Measurements from ENCODE around the gene OR2H2.

OR2H2 gene

GRCh38 chr6:29590218-29590808 lies 5.4 kb downstream of the OR2H2 start:
- Histone ChIP-seq H3K9me3 (ENCODE audit: control insufficient read depth, low read length) (no peaks in the 10 kb centered on the region), H3K4me1 (ENCODE audit: control insufficient read depth, insufficient read depth, low read length) (no peaks in the 10 kb centered on the region), H3K4me3 (ENCODE audit: insufficient read depth, low read depth, low read length) (no peak overlapping the region), H3K27ac (ENCODE audit: insufficient read depth, low read depth, low read length, poor library complexity, severe bottlenecking) (no peak overlapping the region), H3K27me3 (ENCODE audit: control insufficient read depth, insufficient read depth, low read length, poor library complexity, severe bottlenecking) (no peaks in the 10 kb centered on the region), H3K36me3 (ENCODE audit: control insufficient read depth, insufficient read depth, low read length) (no peaks in the 10 kb centered on the region)
- 89 to 90% methylated on average over 4 of the region's 4 CpGs for WGBS, 2 experiments

GRCh38 chr6:29591677-29592076 lies 6.8 kb downstream of the OR2H2 start:
- Histone ChIP-seq H3K9me3 (ENCODE audit: control insufficient read depth, low read length) (no peaks in the 10 kb centered on the region), H3K27ac (ENCODE audit: insufficient read depth, low read depth, low read length, poor library complexity, severe bottlenecking) (no peak overlapping the region), H3K4me1 (ENCODE audit: control insufficient read depth, insufficient read depth, low read length) (no peaks in the 10 kb centered on the region), H3K4me3 (ENCODE audit: insufficient read depth, low read depth, low read length) (no peak overlapping the region), H3K36me3 (ENCODE audit: control insufficient read depth, insufficient read depth, low read length) (no peaks in the 10 kb centered on the region), H3K27me3 (ENCODE audit: control insufficient read depth, insufficient read depth, low read length, poor library complexity, severe bottlenecking) (no peaks in the 10 kb centered on the region)
- 91 to 92% methylated on average over 2 of the region's 2 CpGs for WGBS, 2 experiments

DNA sequence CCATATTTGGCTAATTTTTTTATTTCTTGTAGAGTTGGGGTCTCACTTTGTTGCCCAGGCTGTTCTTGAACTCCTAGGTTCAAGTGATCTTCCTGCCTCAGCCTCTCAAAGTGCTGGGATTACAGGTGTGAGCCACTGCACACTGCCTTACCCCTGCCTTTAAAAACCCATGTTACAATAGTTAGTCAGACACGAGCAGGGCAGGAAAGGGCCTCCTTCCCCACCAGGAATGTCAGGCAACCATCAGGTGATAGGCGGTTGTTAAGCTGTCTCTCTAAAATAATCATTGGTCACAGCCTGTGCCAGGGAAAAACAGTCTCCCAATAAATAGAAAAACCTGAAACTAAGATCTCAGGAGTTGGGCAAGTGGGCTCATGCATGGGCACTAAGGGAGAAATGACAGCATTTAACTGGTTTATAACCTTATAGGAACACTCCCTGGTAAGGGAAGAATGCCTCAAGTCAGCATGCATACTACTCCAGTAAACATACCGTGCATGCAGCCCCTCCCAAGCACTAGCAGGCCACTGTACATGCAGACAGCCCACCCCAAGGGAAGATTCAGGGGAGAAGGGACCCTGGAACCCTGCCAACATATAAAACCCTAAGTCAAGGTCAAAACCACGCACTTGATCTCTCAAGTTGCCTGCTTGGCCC lies 8.4 kb downstream of the OR2H2 start:
- Histone ChIP-seq H3K9me3 (ENCODE audit: control insufficient read depth, low read length) (no peaks in the 10 kb centered on the region), H3K4me1 (ENCODE audit: control insufficient read depth, insufficient read depth, low read length) (no peaks in the 10 kb centered on the region), H3K4me3 (ENCODE audit: insufficient read depth, low read depth, low read length) (no peak overlapping the region), H3K27ac (ENCODE audit: insufficient read depth, low read depth, low read length, poor library complexity, severe bottlenecking) (no peak overlapping the region), H3K36me3 (ENCODE audit: control insufficient read depth, insufficient read depth, low read length) (no peaks in the 10 kb centered on the region), H3K27me3 (ENCODE audit: control insufficient read depth, insufficient read depth, low read length, poor library complexity, severe bottlenecking) (no peaks in the 10 kb centered on the region)
- 81 to 84% methylated on average over 4 of the region's 4 CpGs for WGBS, 2 experiments

GRCh38 chr6:29596381-29596900 lies 11.5 kb downstream of the OR2H2 start:
- no peaks in the 10 kb centered on the region for H3K27me3 ChIP-seq (ENCODE audit: control insufficient read depth, insufficient read depth, low read length, poor library complexity, severe bottlenecking)
- no peaks in the 10 kb centered on the region for H3K36me3 ChIP-seq (ENCODE audit: control insufficient read depth, insufficient read depth, low read length)
- 86 to 89% methylated on average over 6 of the region's 6 CpGs for WGBS, 2 experiments
- no peaks in the 10 kb centered on the region for H3K9me3 ChIP-seq (ENCODE audit: control insufficient read depth, low read length)
- no peaks in the 10 kb centered on the region for H3K4me1 ChIP-seq (ENCODE audit: control insufficient read depth, insufficient read depth, low read length)
- no peak overlapping the region for H3K4me3 ChIP-seq (ENCODE audit: insufficient read depth, low read depth, low read length)
- no peak overlapping the region for H3K27ac ChIP-seq (ENCODE audit: insufficient read depth, low read depth, low read length, poor library complexity, severe bottlenecking)

GRCh38 chr6:29597184-29597583 lies 12.3 kb downstream of the OR2H2 start:
- 100% methylated on average over 1 to 2 of the region's 2 CpGs for WGBS, 2 experiments
- H3K36me3 ChIP-seq (ENCODE audit: control insufficient read depth, insufficient read depth, low read length) = peaks cover 7% of the 10 kb centered on the region
- no peak overlapping the region for H3K27ac ChIP-seq (ENCODE audit: insufficient read depth, low read depth, low read length, poor library complexity, severe bottlenecking)
- no peak overlapping the region for H3K4me3 ChIP-seq (ENCODE audit: insufficient read depth, low read depth, low read length)
- no peaks in the 10 kb centered on the region for H3K4me1 ChIP-seq (ENCODE audit: control insufficient read depth, insufficient read depth, low read length)
- no peaks in the 10 kb centered on the region for H3K27me3 ChIP-seq (ENCODE audit: control insufficient read depth, insufficient read depth, low read length, poor library complexity, severe bottlenecking)
- H3K9me3 ChIP-seq (ENCODE audit: control insufficient read depth, low read length) = no peaks in the 10 kb centered on the region

- H3K9me3 ChIP-seq (ENCODE audit: control insufficient read depth, low read length) = no peaks in the 10 kb centered on the region
Observed at GRCh38 chr6:29598172-29598747, 13.3 kb downstream of the OR2H2 start.

GRCh38 chr6:29602564-29603361 lies 17.8 kb downstream of the OR2H2 start:
- Histone ChIP-seq H3K9me3 (ENCODE audit: control insufficient read depth, low read length) (no peaks in the 10 kb centered on the region), H3K36me3 (ENCODE audit: control insufficient read depth, insufficient read depth, low read length) (peaks cover 51% of the 10 kb centered on the region), H3K4me1 (ENCODE audit: control insufficient read depth, insufficient read depth, low read length) (peaks cover 14% of the 10 kb centered on the region), H3K27me3 (ENCODE audit: control insufficient read depth, insufficient read depth, low read length, poor library complexity, severe bottlenecking) (no peaks in the 10 kb centered on the region), H3K27ac (ENCODE audit: insufficient read depth, low read depth, low read length, poor library complexity, severe bottlenecking) (no peak overlapping the region), H3K4me3 (ENCODE audit: insufficient read depth, low read depth, low read length) (no peak overlapping the region)
- WGBS, 2 experiments = 81% methylated on average over 12 of the region's 12 CpGs

More at GRCh38 chr6:29598172-29598747, 13.3 kb downstream of the OR2H2 start:
- Histone ChIP-seq H3K27ac (ENCODE audit: insufficient read depth, low read depth, low read length, poor library complexity, severe bottlenecking) (no peak overlapping the region), H3K4me3 (ENCODE audit: insufficient read depth, low read depth, low read length) (no peak overlapping the region), H3K4me1 (ENCODE audit: control insufficient read depth, insufficient read depth, low read length) (peaks cover 8% of the 10 kb centered on the region), H3K27me3 (ENCODE audit: control insufficient read depth, insufficient read depth, low read length, poor library complexity, severe bottlenecking) (no peaks in the 10 kb centered on the region), H3K36me3 (ENCODE audit: control insufficient read depth, insufficient read depth, low read length) (peaks cover 14% of the 10 kb centered on the region)
- WGBS, 2 experiments = 82 to 83% methylated on average over 2 of the region's 2 CpGs

- H3K4me3 ChIP-seq (ENCODE audit: insufficient read depth, low read depth, low read length) = no peak overlapping the region
- peaks cover 51% of the 10 kb centered on the region for H3K36me3 ChIP-seq (ENCODE audit: control insufficient read depth, insufficient read depth, low read length)
- H3K4me1 ChIP-seq (ENCODE audit: control insufficient read depth, insufficient read depth, low read length) = peaks cover 14% of the 10 kb centered on the region
- no peaks in the 10 kb centered on the region for H3K9me3 ChIP-seq (ENCODE audit: control insufficient read depth, low read length)
- WGBS, 2 experiments = 83 to 90% methylated on average over 11 of the region's 11 CpGs
- no peaks in the 10 kb centered on the region for H3K27me3 ChIP-seq (ENCODE audit: control insufficient read depth, insufficient read depth, low read length, poor library complexity, severe bottlenecking)
- H3K27ac ChIP-seq (ENCODE audit: insufficient read depth, low read depth, low read length, poor library complexity, severe bottlenecking) = no peak overlapping the region
Observed at GRCh38 chr6:29603456-29603855, 18.5 kb downstream of the OR2H2 start.

GRCh38 chr6:29603930-29604329 lies 19.0 kb downstream of the OR2H2 start:
- Histone ChIP-seq H3K4me3 (ENCODE audit: insufficient read depth, low read depth, low read length) (no peak overlapping the region), H3K4me1 (ENCODE audit: control insufficient read depth, insufficient read depth, low read length) (peaks cover 14% of the 10 kb centered on the region), H3K36me3 (ENCODE audit: control insufficient read depth, insufficient read depth, low read length) (peaks cover 51% of the 10 kb centered on the region), H3K27ac (ENCODE audit: insufficient read depth, low read depth, low read length, poor library complexity, severe bottlenecking) (no peak overlapping the region), H3K9me3 (ENCODE audit: control insufficient read depth, low read length) (no peaks in the 10 kb centered on the region), H3K27me3 (ENCODE audit: control insufficient read depth, insufficient read depth, low read length, poor library complexity, severe bottlenecking) (no peaks in the 10 kb centered on the region)
- WGBS, 2 experiments = 89 to 91% methylated on average over 2 of the region's 2 CpGs

GRCh38 chr6:29608131-29608530 lies 23.2 kb downstream of the OR2H2 start:
- Histone ChIP-seq H3K36me3 (ENCODE audit: control insufficient read depth, insufficient read depth, low read length) (peaks cover 60% of the 10 kb centered on the region), H3K4me3 (ENCODE audit: insufficient read depth, low read depth, low read length) (no peak overlapping the region), H3K9me3 (ENCODE audit: control insufficient read depth, low read length) (no peaks in the 10 kb centered on the region), H3K27me3 (ENCODE audit: control insufficient read depth, insufficient read depth, low read length, poor library complexity, severe bottlenecking) (no peaks in the 10 kb centered on the region), H3K27ac (ENCODE audit: insufficient read depth, low read depth, low read length, poor library complexity, severe bottlenecking) (no peak overlapping the region), H3K4me1 (ENCODE audit: control insufficient read depth, insufficient read depth, low read length) (peaks cover 7% of the 10 kb centered on the region)

Data from ectodermal cell (in vitro differentiated cells).